ENCODE data around the gene PCDH1.
"Not testable (repeated sequence)": the region's sequence is repeated elsewhere in the genome, so short reads cannot be mapped to it uniquely, and the experiment has no call there.

PCDH1 gene

GRCh38 chr5:141821430-141821925, 56.7 kb downstream of the PCDH1 start:
- no peaks in the 10 kb centered on the region for H3K36me3 ChIP-seq (ENCODE audit: insufficient read depth, low read length)
- peaks cover 30% of the 10 kb centered on the region for H3K4me1 ChIP-seq (ENCODE audit: insufficient read depth, low read length)
- H3K9me3 ChIP-seq (ENCODE audit: low read length), result no peaks in the 10 kb centered on the region
- no peak overlapping the region for H2AFZ ChIP-seq (ENCODE audit: low read depth, low read length)
- H3K27me3 ChIP-seq (ENCODE audit: insufficient read depth, low read length), result no peaks in the 10 kb centered on the region
- H3K4me3 ChIP-seq (ENCODE audit: low read length), result no peak overlapping the region

GRCh38 chr5:141820686-141821085, 57.5 kb downstream of the PCDH1 start:
- H3K27me3 ChIP-seq (ENCODE audit: insufficient read depth, low read length); H3K36me3 ChIP-seq (ENCODE audit: insufficient read depth, low read length); H2AFZ ChIP-seq (ENCODE audit: low read depth, low read length); H3K4me3 ChIP-seq (ENCODE audit: low read length); H3K9me3 ChIP-seq (ENCODE audit: low read length): not testable (repeated sequence)
- H3K4me1 ChIP-seq (ENCODE audit: insufficient read depth, low read length), result peaks cover 32% of the 10 kb centered on the region

GRCh38 chr5:141817631-141818030, 60.6 kb downstream of the PCDH1 start:
- no peaks in the 10 kb centered on the region for H3K36me3 ChIP-seq (ENCODE audit: insufficient read depth, low read length)
- H3K27me3 ChIP-seq (ENCODE audit: insufficient read depth, low read length), result no peaks in the 10 kb centered on the region
- H3K4me1 ChIP-seq (ENCODE audit: insufficient read depth, low read length), result peaks cover 36% of the 10 kb centered on the region
- H3K9me3 ChIP-seq (ENCODE audit: low read length), result no peaks in the 10 kb centered on the region
- H2AFZ ChIP-seq (ENCODE audit: low read depth, low read length), result no peak overlapping the region
- no peak overlapping the region for H3K4me3 ChIP-seq (ENCODE audit: low read length)

GRCh38 chr5:141816598-141817399, 61.4 kb downstream of the PCDH1 start:
- Histone ChIP-seq H3K36me3 (ENCODE audit: insufficient read depth, low read length) (no peaks in the 10 kb centered on the region), H3K4me3 (ENCODE audit: low read length) (peak overlapping the region; percentile 14), H3K9me3 (ENCODE audit: low read length) (no peaks in the 10 kb centered on the region), H3K4me1 (ENCODE audit: insufficient read depth, low read length) (peaks cover 44% of the 10 kb centered on the region), H3K27me3 (ENCODE audit: insufficient read depth, low read length) (no peaks in the 10 kb centered on the region), H2AFZ (ENCODE audit: low read depth, low read length) (peak overlapping the region; percentile 46)

- Histone ChIP-seq H2AFZ (ENCODE audit: low read depth, low read length) (no peak overlapping the region), H3K4me3 (ENCODE audit: low read length) (no peak overlapping the region), H3K36me3 (ENCODE audit: insufficient read depth, low read length) (no peaks in the 10 kb centered on the region), H3K9me3 (ENCODE audit: low read length) (no peaks in the 10 kb centered on the region), H3K4me1 (ENCODE audit: insufficient read depth, low read length) (peaks cover 42% of the 10 kb centered on the region), H3K27me3 (ENCODE audit: insufficient read depth, low read length) (no peaks in the 10 kb centered on the region)
These were observed 62.4 kb downstream of the PCDH1 start for GRCh38 chr5:141815796-141816180.

GRCh38 chr5:141815051-141815795, 63.0 kb downstream of the PCDH1 start:
- H3K4me3 ChIP-seq (ENCODE audit: low read length), result no peak overlapping the region
- H3K27me3 ChIP-seq (ENCODE audit: insufficient read depth, low read length), result no peaks in the 10 kb centered on the region
- peaks cover 42% of the 10 kb centered on the region for H3K4me1 ChIP-seq (ENCODE audit: insufficient read depth, low read length)
- H3K36me3 ChIP-seq (ENCODE audit: insufficient read depth, low read length), result no peaks in the 10 kb centered on the region
- no peaks in the 10 kb centered on the region for H3K9me3 ChIP-seq (ENCODE audit: low read length)
- H2AFZ ChIP-seq (ENCODE audit: low read depth, low read length), result no peak overlapping the region

- peaks cover 42% of the 10 kb centered on the region for H3K4me1 ChIP-seq (ENCODE audit: insufficient read depth, low read length)
- H3K36me3 ChIP-seq (ENCODE audit: insufficient read depth, low read length), result no peaks in the 10 kb centered on the region
- H3K4me3 ChIP-seq (ENCODE audit: low read length), result no peak overlapping the region
These were observed 63.9 kb downstream of the PCDH1 start for GRCh38 chr5:141814064-141814964.

GRCh38 chr5:141812512-141812911, 65.7 kb downstream of the PCDH1 start:
- Histone ChIP-seq H3K9me3 (ENCODE audit: low read length) (no peaks in the 10 kb centered on the region), H2AFZ (ENCODE audit: low read depth, low read length) (peak overlapping the region; percentile 68), H3K4me3 (ENCODE audit: low read length) (peak overlapping the region; percentile 39), H3K4me1 (ENCODE audit: insufficient read depth, low read length) (peaks cover 42% of the 10 kb centered on the region), H3K27me3 (ENCODE audit: insufficient read depth, low read length) (peaks cover 2% of the 10 kb centered on the region), H3K36me3 (ENCODE audit: insufficient read depth, low read length) (no peaks in the 10 kb centered on the region)

More at GRCh38 chr5:141814064-141814964, 63.9 kb downstream of the PCDH1 start:
- Histone ChIP-seq H3K9me3 (ENCODE audit: low read length) (no peaks in the 10 kb centered on the region), H3K27me3 (ENCODE audit: insufficient read depth, low read length) (peaks cover 2% of the 10 kb centered on the region), H2AFZ (ENCODE audit: low read depth, low read length) (no peak overlapping the region)

GRCh38 chr5:141811287-141812155, 66.7 kb downstream of the PCDH1 start:
- Histone ChIP-seq H3K4me3 (ENCODE audit: low read length) (peak overlapping the region; percentile 39), H3K4me1 (ENCODE audit: insufficient read depth, low read length) (peaks cover 38% of the 10 kb centered on the region), H3K9me3 (ENCODE audit: low read length) (no peaks in the 10 kb centered on the region), H3K27me3 (ENCODE audit: insufficient read depth, low read length) (peaks cover 2% of the 10 kb centered on the region), H2AFZ (ENCODE audit: low read depth, low read length) (peak overlapping the region; percentile 68), H3K36me3 (ENCODE audit: insufficient read depth, low read length) (no peaks in the 10 kb centered on the region)

GRCh38 chr5:141810702-141811101, 67.5 kb downstream of the PCDH1 start:
- Histone ChIP-seq H2AFZ (ENCODE audit: low read depth, low read length) (no peak overlapping the region), H3K27me3 (ENCODE audit: insufficient read depth, low read length) (peaks cover 7% of the 10 kb centered on the region), H3K4me3 (ENCODE audit: low read length) (no peak overlapping the region), H3K9me3 (ENCODE audit: low read length) (no peaks in the 10 kb centered on the region), H3K4me1 (ENCODE audit: insufficient read depth, low read length) (peaks cover 38% of the 10 kb centered on the region), H3K36me3 (ENCODE audit: insufficient read depth, low read length) (no peaks in the 10 kb centered on the region)

- Histone ChIP-seq H3K27me3 (ENCODE audit: insufficient read depth, low read length) (peaks cover 14% of the 10 kb centered on the region), H3K4me3 (ENCODE audit: low read length) (no peak overlapping the region), H2AFZ (ENCODE audit: low read depth, low read length) (no peak overlapping the region), H3K36me3 (ENCODE audit: insufficient read depth, low read length) (no peaks in the 10 kb centered on the region), H3K4me1 (ENCODE audit: insufficient read depth, low read length) (peaks cover 35% of the 10 kb centered on the region), H3K9me3 (ENCODE audit: low read length) (no peaks in the 10 kb centered on the region)
These were observed 68.7 kb downstream of the PCDH1 start for GRCh38 chr5:141809380-141810096.
